WI38 (cell line): ENCODE results near the gene PDE4D.

Source experiments
- H3K4me3 ChIP-seq: 2 replicates; pipeline ENCODE4 v1.5.1; 2011; ENCODE audit warnings: low read depth, mild to moderate bottlenecking, control low read depth, low read length
- TF ChIP-seq, protein P1 (sequence below): IDR thresholded peaks from 2 replicates; pipeline ENCODE4 v1.5.1; 2012; ENCODE audit warnings: low read depth, mild to moderate bottlenecking, control low read depth, low read length

The PDE4D gene

DNA sequence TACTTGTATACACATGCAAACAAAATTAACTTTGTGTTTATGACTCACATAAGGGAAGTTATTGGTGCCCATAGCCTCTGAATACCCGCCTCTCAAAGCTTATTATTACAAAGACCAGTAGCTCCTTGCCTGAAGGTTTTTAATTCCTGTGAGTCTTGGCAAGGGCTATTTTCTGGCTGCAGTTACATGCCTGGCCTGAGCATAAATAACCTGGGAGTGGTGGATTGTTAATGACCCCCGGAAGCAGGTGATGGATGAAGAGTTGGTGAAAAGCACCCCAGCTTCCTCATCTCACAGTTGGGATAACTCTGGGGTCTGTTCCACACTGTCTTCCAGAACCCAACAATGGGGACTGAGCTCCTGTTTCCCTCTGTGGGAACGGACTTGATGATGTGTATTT lies 594.5 kb downstream of the PDE4D start:
- no peak overlapping the region for H3K4me3 ChIP-seq
- TF ChIP-seq, protein P1, sequence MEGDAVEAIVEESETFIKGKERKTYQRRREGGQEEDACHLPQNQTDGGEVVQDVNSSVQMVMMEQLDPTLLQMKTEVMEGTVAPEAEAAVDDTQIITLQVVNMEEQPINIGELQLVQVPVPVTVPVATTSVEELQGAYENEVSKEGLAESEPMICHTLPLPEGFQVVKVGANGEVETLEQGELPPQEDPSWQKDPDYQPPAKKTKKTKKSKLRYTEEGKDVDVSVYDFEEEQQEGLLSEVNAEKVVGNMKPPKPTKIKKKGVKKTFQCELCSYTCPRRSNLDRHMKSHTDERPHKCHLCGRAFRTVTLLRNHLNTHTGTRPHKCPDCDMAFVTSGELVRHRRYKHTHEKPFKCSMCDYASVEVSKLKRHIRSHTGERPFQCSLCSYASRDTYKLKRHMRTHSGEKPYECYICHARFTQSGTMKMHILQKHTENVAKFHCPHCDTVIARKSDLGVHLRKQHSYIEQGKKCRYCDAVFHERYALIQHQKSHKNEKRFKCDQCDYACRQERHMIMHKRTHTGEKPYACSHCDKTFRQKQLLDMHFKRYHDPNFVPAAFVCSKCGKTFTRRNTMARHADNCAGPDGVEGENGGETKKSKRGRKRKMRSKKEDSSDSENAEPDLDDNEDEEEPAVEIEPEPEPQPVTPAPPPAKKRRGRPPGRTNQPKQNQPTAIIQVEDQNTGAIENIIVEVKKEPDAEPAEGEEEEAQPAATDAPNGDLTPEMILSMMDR = no peak

DNA sequence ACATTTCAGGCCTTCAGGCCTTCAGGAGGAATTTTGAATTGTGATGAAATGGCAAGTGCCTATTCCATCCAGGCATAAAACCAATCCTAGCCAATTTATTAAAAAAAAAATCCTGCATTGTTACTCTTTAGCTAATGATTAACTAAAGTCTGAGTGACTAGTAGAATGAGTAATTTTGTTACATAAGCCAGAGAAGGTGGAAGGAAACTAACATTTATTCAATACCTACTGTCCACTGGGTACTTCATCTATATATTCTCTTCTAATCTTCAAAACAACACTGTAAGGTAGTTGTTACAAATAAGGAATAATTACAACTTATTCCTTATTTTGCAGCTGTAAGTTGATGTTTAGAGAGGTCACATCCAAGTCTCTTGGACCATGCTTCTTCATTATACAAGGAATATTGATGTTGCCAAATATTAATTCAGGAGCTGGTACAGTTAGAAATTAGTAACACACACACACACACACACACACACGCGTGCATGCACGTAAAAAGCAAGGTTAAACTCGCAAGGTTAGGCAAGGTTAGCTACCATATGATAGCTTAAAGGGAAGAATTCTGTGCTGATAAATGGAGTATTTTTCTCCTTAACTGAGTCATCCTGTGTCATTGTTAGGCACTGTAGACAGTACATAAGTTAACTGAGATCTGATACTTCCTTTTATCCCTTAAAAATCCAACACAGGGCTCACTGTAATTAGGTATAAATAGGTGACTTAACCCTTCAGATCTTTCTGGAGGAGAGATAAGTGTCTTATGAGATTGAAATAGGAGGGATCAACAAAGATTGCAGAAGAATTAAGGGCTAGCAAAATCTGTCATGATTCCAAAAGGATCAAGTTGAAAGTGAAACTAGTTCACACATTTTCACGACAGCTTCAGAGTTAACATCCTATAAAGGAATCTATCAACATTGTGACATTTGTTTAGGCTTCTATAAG lies 596.9 kb downstream of the PDE4D start:
- peak overlapping the region; percentile 47 for H3K4me3 ChIP-seq
- TF ChIP-seq, protein P1 = no peak

DNA sequence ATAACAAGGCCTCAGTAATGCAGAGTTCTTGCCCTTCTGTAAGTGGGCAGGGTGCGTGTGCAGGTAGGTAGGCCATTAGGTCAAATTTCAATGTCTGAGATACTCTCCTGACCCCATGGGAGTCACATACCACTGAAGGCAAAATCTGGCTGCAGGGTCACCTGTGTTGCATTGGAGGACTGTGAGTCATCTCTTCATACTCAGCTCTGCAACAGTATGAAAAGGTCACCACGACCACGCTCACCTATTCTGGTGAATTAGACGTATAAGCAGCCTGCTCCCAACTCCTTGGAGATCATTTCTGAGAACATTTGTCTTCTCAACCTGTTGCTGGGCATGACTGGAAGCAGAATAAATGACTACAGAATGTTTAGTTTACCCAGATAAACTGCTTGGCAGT lies 599.8 kb downstream of the PDE4D start:
- no peak overlapping the region for H3K4me3 ChIP-seq
- TF ChIP-seq, protein P1 = no peak

DNA sequence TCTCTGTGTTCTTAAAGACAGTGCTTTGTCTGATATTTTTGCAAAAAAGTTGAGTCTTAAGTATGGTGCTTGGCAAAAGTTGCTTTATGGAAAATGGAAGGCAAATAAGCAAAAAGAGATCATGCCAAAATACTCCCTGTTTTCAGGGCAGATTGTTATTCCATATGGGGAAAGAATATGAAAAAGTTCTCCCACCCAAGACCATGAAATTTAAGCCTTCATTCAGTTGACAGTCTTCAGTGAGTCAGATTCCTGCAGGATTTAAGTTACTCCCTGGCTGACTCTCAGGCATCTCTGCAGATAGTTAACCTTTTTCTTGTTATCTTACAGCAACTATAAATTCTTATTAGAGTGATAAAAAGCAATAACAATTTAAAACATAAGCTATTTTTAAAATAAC lies 601.6 kb downstream of the PDE4D start:
- TF ChIP-seq, protein P1 = no peak
- no peak overlapping the region for H3K4me3 ChIP-seq

DNA sequence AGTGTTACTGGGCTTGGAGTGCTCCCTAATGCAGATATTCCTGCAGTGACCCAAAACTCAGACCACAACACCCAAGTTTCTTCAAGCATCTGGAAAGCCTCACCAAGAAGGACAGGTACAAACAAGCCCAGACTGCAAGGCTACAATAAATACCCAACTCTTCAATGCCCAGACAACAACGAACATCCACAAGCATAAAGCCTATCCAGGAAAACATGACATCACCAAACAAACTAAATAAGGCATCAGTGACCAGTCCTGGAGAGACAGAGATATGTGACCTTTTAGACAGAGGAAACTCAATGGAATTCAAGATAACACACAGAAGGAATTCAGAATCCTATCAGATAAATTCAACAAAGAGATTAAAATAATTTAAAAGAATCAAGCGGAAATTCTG lies 605.6 kb downstream of the PDE4D start:
- TF ChIP-seq, protein P1 = no peak
- H3K4me3 ChIP-seq = no peak overlapping the region

DNA sequence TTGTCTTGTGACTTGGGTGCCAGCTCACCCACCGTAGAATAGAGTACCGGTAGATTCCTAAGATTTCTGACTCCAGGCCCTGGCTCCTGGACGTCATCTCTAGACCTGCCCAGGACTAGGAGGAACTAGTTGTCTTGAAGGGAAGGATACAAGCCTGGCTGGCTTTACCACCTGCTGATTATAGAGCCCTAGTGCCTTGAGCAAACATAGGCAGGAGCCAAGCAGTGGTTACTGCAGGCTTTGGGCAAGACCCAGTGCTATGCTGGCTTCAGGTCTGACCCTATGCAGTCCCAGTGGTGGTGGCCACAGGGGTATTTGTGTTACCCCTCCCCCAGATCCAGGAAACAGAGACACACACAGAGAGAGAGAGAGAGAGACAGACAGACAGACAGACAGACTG lies 606.2 kb downstream of the PDE4D start:
- H3K4me3 ChIP-seq = no peak overlapping the region
- TF ChIP-seq, protein P1 = no peak

DNA sequence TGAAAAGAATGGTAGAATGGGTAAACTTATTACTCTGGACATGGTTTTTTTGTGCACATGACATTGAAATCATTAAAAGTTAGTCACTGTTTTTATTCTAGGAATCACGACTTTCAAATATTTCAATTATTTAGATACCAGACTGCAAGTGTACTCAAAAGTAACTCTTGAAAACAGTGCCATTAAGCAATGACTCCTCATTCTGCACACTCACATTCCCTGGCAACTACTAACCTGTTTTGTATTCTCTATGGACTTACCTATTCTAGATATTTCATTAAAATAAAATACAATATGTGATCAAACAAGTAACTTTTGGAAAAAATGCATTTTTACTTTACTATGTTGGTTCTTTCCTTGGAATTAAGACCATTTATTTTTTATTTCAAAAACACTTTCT lies 607.0 kb downstream of the PDE4D start:
- H3K4me3 ChIP-seq = no peak overlapping the region
- TF ChIP-seq, protein P1 = no peak
